ENCODE results near the gene TMEM232. TPM values are rescaled to one million over a fixed set of nuclear protein-coding genes. Genes with fewer than 3 reads are reported as not detected.
A peak's percentile ranks its signal among the peaks of the same experiment; 100 is the strongest.

TMEM232 gene
- total and polyA plus RNA-seq, 9 of the 15 experiments (the other 6 are each of a cell fraction or from before 2014, with no cell fraction given): 0.09 to 2.2 (median 0.41) TPM

DNA sequence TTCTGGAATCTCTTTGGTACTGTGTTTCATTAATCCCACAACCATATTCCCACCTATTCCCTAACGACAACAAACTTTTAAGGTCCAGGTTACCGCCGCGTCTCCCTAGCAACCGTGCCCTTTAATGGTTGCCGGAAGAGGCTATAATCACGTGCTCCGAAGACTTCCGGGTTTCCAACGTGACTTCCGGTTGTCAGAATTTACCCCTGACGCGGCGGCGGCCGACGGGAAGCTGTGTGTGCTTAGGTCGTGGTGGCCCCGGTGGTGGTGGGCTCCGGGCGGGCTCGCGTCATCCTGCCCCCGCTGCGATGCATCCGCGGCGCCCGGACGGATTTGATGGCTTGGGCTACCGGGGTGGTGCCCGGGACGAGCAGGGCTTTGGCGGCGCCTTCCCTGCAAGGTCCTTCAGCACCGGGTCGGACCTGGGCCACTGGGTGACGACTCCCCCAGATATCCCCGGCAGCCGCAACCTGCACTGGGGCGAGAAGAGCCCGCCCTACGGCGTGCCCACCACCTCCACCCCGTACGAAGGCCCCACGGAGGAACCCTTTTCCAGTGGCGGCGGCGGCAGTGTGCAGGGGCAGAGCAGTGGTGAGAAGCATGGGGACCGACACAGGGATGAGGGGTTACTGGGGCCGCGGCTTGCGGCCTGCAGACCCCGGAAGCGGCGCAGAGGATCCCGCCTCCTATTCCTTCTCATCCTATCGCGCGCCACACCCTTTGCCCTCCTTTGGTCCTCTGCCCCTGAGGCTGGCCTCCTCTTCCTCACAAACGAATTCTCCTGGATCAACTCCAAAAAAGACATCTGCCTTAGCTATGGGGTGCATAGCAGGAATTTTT is 12.6 kb upstream of the TMEM232 start, which contains the start of gene SLC25A46 (continued):
- TF ChIP-seq CHD1 (IDR thresholded peaks at IDR 0.05; ENCODE audit: low read length): no peak
- no peak for TF ChIP-seq ARHGAP35 (IDR thresholded peaks at IDR 0.05; ENCODE audit: partially characterized antibody)
- peak; percentile 67; the same call in 1 of the 2 replicates for TF ChIP-seq RREB1 (CRISPR knock-in tag; IDR thresholded peaks at IDR 0.05)
- TF ChIP-seq, protein P1, sequence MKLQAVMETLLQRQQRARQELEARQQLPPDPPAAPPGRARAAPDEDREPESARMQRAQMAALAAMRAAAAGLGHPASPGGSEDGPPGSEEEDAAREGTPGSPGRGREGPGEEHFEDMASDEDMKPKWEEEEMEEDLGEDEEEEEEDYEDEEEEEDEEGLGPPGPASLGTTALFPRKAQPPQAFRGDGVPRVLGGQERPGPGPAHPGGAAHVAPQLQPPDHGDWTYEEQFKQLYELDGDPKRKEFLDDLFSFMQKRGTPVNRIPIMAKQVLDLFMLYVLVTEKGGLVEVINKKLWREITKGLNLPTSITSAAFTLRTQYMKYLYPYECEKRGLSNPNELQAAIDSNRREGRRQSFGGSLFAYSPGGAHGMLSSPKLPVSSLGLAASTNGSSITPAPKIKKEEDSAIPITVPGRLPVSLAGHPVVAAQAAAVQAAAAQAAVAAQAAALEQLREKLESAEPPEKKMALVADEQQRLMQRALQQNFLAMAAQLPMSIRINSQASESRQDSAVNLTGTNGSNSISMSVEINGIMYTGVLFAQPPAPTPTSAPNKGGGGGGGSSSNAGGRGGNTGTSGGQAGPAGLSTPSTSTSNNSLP (IDR thresholded peaks at IDR 0.05; ENCODE audit: borderline replicate concordance, low read depth, low read length): no peak
- TF ChIP-seq EWSR1 (IDR thresholded peaks at IDR 0.05; ENCODE audit: borderline replicate concordance, low read depth, partially characterized antibody): no peak
- TF ChIP-seq, protein P2, sequence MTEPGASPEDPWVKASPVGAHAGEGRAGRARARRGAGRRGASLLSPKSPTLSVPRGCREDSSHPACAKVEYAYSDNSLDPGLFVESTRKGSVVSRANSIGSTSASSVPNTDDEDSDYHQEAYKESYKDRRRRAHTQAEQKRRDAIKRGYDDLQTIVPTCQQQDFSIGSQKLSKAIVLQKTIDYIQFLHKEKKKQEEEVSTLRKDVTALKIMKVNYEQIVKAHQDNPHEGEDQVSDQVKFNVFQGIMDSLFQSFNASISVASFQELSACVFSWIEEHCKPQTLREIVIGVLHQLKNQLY (CRISPR knock-in tag; conservative IDR thresholded peaks at IDR 0.05): no peak
- no peak for TF ChIP-seq ZNF133 (CRISPR knock-in tag; IDR thresholded peaks at IDR 0.05)
- TF ChIP-seq ZNF57 (CRISPR knock-in tag; IDR thresholded peaks at IDR 0.05): no peak
- TF ChIP-seq, protein P3, sequence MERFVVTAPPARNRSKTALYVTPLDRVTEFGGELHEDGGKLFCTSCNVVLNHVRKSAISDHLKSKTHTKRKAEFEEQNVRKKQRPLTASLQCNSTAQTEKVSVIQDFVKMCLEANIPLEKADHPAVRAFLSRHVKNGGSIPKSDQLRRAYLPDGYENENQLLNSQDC (CRISPR knock-in tag; IDR thresholded peaks at IDR 0.05): no peak
- TF ChIP-seq NCOA4 (IDR thresholded peaks at IDR 0.05; ENCODE audit: partially characterized antibody): no peak
- TF ChIP-seq MAZ (CRISPR knock-in tag; conservative IDR thresholded peaks at IDR 0.05 in 1 of 2, IDR thresholded peaks at IDR 0.05 in 1 of 2): peak; percentile 26 to 56; a peak in 1 of 4 replicates
- no peak for TF ChIP-seq HNRNPUL1 (IDR thresholded peaks at IDR 0.05; ENCODE audit: low read length)
- TF ChIP-seq XRCC5 (IDR thresholded peaks at IDR 0.05; ENCODE audit: low read depth, low read length): no peak
- TF ChIP-seq RBM22 (IDR thresholded peaks at IDR 0.05; ENCODE audit: low read depth, low read length, poor library complexity, severe bottlenecking): no peak
- TF ChIP-seq C11orf30 (IDR thresholded peaks at IDR 0.05; ENCODE audit: low read depth): peak; percentile 67
- 0 out of 2 replicates have a peak, but pooled peaks have one; percentile 13 for TF ChIP-seq HNRNPL (IDR thresholded peaks at IDR 0.05; ENCODE audit: low read depth, low read length)
